Nucleus accumbens (tissue), 56 donors: Measurements from ENCODE around the gene ALOX5.
"Not testable (repeated sequence)": the region's sequence is repeated elsewhere in the genome, so short reads cannot be mapped to it uniquely, and the experiment has no call there.

Experiments
- DNase-seq, 56 donors: peaks; one replicate each; lab custom pipeline; 2025; lab: John Stamatoyannopoulos, UW

ALOX5 gene

GRCh38 chr10:45373576-45374349, at the start of gene ALOX5:
Gene ALOX5, plus strand, starts transcription at chr10:45374216. Its CDS starts 64 bp downstream, at chr10:45374280.
- peak in 9 of 56 donors; percentile 22 to 61 (median 39) for DNase-seq

GRCh38 chr10:45325116-45325515, 48.9 kb upstream of the ALOX5 start:
- no peak for DNase-seq

GRCh38 chr10:45326864-45327263, 47.2 kb upstream of the ALOX5 start:
- DNase-seq, result not testable (repeated sequence)

GRCh38 chr10:45331824-45332223, 42.2 kb upstream of the ALOX5 start:
- not testable (repeated sequence) for DNase-seq

- DNase-seq, result no peak
Observed at GRCh38 chr10:45339894-45340293, 34.1 kb upstream of the ALOX5 start.

- DNase-seq, result not testable (repeated sequence)
Observed at GRCh38 chr10:45340420-45340819, 33.6 kb upstream of the ALOX5 start.

GRCh38 chr10:45346652-45347335, 27.2 kb upstream of the ALOX5 start:
- DNase-seq, result not testable (repeated sequence)

- not testable (repeated sequence) for DNase-seq
Observed at GRCh38 chr10:45347464-45347863, 26.6 kb upstream of the ALOX5 start.

GRCh38 chr10:45348196-45348765, 25.7 kb upstream of the ALOX5 start:
- DNase-seq, result not testable (repeated sequence)

- no peak for DNase-seq
Observed at GRCh38 chr10:45353186-45353585, 20.8 kb upstream of the ALOX5 start.

GRCh38 chr10:45354261-45354660, 19.8 kb upstream of the ALOX5 start:
- peak in 3 of 56 donors; percentile 11 to 35 (median 19) for DNase-seq

GRCh38 chr10:45355494-45355893, 18.5 kb upstream of the ALOX5 start:
- DNase-seq, result no peak

GRCh38 chr10:45358961-45359360, 15.1 kb upstream of the ALOX5 start:
- DNase-seq, result not testable (repeated sequence)

GRCh38 chr10:45361983-45362799, 11.8 kb upstream of the ALOX5 start:
- DNase-seq, result not testable (repeated sequence)

- not testable (repeated sequence) for DNase-seq
Observed at GRCh38 chr10:45367643-45368042, 6.4 kb upstream of the ALOX5 start.

- DNase-seq, result no peak
Observed at GRCh38 chr10:45368181-45368580, 5.8 kb upstream of the ALOX5 start.

GRCh38 chr10:45370202-45370955, 3.6 kb upstream of the ALOX5 start:
- DNase-seq, result no peak

- no peak for DNase-seq
Observed at GRCh38 chr10:45371560-45371959, 2.5 kb upstream of the ALOX5 start.

- DNase-seq, result no peak
Observed at GRCh38 chr10:45372251-45372951, 1.6 kb upstream of the ALOX5 start.
